HG02759 (cell line): ENCODE measurements around the gene COL5A1.

ENCODE experiments used
- ATAC-seq: cut with Tn5 transposase; IDR thresholded peaks from one replicate; pipeline ENCODE4 v1.9.1; 2021; ENCODE audit warnings: mild to moderate bottlenecking, moderate library complexity; ENCODE audit not compliant: unreplicated experiment

The COL5A1 gene

DNA sequence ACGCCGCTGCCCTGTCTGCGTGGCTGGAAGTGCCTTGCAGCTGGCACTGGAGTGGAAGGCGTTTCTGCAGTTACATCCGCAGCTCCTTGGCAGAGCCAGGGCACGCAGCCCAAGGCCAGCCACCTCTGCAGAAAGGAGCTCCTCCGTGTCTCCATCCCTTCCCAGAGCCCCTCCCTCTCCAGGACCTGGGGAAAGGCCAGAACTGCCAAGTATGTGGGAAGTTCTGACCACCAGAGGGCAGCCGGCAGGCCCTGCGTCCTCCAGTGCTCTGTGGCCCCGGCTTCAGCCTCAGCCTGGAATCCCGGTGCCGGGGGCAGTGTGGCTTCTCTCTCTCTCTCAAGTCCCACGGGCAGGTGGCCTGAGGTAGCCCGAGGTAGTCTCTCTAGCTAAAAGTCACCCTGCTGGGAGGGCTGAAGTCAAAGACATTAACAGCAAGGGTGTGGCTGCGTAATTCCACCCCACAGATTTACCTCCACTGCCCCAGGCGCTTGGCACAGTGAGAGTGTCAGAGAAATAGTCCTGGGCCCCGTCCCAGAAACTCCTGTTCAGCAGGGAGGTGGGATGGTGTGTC lies 137.3 kb downstream of the COL5A1 start:
- no peak for ATAC-seq

DNA sequence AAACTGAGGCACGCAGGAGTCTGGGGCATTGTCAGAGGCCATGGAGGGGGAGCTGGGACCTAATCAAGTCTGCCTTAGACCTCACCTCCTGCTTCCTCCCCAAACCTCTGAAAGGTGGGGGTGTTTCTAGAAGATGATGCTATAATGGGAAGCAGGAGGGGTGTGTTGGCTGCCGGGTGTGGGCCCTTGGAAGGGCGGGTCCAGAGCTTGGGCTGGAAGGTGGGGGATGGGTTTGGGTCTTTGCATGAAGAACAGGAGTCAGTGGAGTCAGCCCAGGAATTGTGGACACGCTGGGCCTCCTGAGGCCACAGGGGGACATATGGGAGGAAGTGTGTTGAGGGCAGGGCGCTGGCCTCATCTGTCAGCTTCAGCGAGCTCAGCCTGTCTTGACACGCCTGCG lies 138.0 kb downstream of the COL5A1 start:
- ATAC-seq, result no peak

DNA sequence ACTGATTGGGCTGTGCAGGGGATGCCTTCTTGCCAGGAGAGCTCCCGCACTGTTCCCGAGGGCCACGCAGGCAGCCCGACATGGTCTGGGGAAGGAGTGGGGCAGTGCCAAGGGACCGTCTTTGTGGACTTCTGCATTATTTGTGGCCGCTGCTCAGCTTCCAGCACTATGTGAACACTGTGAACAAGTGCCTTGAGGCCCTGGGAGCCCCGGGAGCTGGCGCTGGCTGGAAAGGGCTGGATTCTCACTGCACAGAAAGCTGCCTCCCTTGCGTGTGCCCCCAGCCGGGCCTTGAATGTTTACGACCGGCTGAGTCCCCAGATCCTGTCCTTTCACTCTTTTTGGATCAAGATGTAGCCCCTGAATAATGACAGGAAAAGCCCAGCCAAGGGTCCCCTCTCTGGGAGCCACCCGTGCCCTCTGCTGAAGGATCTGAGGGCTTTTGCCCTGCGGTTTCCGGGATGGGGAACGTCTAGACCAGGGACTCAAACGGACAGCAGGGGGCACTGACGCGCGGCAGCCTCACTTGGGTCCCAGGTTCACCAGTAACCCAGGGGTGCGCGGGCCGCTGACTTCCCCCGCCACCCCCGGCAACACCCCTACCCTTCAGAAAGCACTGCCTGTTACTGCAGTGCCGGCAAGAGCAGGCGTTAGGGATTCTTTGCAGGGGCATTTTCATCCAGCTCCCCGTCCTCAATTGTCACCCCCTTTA lies 140.1 kb downstream of the COL5A1 start:
- ATAC-seq, result no peak

DNA sequence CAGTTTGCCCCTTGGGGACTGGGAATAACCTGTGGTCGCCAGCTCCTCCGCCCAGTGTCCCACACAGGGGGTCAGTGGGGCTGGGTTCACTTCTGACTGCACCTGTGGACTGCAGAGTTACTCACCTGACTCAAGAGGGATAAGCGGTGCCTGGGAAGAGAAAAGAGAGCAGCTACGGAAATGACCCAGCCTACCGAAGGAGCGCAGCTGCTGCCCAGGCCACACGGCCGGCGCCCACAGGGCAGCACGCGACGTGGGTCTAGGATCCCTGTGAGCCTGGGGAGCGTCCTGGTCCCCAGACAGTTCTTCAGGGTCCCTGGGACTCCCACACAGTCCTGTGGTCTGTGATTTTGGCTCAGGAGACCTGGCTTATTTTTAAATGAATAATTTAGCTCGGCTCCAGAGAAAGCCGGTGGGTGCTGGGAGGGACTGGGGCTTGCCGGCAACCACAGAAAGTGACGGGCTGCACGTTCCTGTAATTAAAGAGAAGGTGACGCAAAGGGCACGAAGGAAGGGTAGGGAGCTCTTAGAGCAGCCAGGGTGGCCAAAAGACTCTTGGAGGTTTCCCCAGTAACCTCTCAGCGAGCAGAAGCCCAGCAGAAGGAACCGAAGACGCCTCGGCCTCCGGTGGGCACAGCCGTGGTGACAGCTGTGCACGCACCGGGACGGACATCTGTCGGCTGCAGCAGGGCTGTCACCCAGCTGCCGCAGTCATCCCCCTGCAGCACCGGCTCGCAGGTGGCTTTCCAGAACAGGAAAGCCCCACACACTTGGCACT lies 141.5 kb downstream of the COL5A1 start:
- ATAC-seq, result no peak

DNA sequence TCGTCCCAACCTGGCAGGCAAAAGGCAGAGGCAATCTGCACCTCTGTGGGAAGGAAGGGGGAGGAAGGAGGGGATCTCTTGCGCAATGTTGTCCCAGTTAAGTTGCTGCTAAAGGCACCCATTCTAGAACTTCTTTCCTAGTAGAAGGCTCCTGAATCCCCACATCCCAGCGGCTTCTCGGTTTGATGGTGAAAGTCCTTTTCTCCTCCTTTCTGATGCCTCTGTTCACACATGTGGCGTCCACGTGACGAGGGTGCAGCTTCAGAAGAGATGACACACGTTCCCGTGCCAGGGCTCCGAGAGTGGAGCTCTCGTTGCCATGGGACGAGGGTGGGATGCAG lies 142.1 kb downstream of the COL5A1 start:
- ATAC-seq, result no peak

DNA sequence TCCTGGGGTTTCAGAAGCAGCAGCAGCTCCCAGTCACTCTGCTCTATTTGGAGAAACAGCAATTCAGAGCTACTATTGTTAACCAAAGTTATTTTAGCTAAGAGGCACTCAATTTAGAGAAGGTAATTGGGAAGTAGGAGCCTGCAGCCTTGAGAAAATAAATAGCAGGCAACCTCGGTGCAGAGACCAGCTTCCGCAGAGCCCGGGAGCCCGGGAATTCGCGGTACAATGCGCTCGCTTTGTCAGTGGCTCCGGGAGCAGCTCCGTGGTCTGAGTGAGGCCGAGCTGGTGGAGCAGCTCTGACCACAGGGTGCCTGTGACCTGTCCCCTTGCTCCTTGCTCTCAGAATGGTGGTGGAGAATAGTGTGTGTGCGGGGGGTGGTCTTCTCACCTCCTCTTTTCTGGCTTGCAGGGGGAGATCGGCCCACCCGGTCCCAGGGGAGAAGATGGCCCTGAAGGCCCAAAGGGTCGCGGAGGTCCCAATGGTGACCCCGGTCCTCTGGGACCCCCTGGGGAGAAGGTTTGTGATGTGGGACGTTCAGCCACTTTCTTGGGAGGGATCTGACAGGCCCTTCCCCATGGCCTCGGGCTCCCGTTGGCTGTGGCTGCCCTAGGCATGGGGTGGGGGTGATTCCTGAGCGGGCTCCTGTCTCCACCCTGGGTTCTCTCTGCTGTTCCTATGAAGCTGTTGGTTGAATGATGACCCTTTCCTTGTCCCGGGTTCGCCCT lies 143.1 kb downstream of the COL5A1 start:
- ATAC-seq, result no peak

DNA sequence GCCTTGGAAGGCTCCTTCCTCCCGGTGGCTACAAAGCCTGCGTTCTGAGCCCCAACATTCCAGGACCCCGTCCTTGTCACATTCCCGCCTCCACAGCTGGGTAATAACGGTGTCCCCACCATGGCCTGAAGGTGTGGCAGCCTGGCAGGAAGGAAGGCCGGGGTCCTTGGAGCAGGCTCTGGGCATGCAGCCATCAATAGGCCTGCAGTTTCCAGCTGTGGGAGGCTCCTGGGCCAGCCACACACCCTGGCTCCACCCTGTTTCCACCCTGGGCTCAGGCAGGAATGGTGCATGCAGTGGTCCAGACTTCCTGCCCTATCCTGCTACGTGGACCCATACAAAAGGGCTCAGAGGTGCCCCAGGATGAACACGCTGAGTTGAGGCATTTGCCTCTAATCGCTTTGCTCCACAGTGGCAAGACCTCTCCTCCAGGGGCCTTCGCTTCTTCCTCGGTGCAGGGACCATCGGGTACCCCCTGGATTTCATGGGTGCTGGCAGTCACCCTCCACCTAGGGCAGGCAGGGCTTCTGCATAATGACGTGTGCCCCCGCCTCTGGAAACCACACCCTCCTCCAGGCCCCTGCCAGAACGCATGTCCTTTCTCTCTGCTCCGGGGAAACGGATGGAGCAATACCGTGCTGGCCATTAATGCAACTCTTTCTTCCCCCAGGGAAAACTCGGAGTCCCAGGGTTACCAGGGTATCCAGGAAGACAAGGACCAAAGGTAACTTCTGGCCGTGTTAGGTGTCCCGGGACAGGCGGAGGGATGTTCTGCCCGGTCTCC lies 143.9 kb downstream of the COL5A1 start:
- no peak for ATAC-seq

DNA sequence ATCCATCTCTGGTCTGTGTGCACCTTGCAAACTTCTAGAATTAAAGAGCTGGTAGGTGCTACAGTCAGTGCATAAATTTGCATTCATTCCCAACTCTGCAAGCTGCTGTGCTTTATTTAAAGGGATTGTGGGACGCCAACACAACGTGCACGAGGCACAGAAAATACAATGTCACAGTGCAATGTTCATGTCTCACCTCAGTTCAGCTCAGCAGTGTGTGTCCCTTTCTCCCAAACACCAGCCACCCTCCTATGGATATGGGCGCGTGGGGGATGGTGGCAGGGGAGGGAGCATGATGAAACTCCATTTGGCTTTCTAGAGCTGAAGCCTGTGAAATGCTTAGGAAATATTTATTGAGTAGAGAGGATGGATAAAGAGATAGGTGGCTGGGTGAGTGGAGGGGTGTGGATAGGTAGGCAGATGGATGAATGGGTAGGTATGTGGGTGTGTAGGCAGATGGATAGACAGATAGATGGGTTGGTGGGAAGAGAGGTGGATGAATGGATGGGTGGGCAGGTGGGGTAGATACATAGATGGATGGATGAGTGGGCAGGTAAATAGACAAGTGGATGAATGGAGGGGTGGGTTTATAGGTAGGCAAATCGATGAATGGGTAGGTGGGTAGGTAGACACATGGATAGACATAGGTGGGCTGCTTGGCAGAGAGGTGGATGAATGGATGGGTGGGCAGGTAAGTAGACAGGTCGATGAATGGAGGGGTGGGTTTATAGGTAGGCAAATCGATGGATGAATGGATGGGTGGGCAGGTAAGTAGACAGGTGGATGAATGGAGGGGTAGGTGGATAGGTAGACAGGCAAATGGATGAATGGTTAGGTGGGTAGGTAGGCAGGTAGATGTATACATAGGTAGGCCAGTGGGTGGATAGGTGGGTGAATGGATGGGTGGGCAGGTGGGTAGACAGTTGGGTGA lies 146.3 kb downstream of the COL5A1 start:
- no peak for ATAC-seq

DNA sequence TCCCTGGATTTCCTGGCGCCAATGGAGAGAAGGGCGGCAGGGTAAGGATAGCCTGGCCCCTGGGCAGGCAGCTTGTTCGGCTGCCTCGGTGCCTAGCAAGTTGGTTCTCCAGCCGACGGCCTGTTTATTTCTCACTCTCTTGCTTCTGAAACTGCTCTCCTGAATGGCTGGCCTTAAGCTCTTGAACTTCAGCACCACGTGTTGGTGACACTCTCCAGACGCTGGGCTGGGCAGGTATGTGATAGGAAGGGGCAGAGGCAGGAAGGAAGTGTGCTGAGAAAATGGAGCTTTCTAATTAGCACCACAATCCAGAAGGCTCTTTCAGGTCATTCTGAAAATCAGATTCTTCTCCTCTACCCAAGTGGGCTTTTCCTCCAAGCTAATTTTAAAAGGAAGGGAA lies 147.6 kb downstream of the COL5A1 start:
- no peak for ATAC-seq

DNA sequence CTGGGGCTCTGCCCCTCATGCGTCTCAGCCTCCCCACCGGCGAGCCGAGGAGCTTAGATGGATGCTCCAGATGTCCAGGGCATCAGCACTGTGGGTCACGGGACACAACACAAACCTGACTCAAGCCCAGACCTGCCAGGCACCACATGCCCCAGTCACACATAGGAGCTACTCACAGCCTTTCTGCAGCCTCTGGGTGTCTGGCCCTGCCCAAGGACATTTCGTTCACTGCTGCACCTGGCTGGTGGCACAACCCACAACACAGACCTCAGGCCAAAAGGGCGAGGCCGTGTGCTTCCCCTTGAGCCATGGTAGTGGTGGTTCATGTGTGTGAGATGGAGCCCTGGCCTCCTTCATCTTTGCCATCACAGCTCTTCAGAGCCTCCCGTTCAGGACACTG lies 149.4 kb downstream of the COL5A1 start:
- no peak for ATAC-seq

DNA sequence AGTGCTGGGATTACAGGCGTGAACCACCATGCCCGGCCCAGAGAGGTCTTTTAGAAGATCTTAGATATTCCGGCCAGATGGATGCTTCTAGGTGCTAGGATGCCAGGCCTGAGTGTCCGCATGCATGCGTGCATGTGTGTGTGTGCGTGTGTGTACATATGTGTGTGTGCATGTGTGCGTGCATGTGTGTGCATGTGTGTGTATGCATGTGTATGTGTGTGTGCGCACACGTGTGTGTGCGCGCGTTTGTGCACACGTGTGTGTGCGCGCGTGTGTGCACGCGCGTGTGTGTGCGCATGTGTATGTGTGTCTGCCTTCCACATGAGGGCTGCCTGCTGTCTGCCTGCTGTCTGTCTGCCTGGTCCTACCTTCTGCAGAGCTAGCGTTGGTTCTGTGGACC lies 151.0 kb downstream of the COL5A1 start:
- ATAC-seq, result no peak

DNA sequence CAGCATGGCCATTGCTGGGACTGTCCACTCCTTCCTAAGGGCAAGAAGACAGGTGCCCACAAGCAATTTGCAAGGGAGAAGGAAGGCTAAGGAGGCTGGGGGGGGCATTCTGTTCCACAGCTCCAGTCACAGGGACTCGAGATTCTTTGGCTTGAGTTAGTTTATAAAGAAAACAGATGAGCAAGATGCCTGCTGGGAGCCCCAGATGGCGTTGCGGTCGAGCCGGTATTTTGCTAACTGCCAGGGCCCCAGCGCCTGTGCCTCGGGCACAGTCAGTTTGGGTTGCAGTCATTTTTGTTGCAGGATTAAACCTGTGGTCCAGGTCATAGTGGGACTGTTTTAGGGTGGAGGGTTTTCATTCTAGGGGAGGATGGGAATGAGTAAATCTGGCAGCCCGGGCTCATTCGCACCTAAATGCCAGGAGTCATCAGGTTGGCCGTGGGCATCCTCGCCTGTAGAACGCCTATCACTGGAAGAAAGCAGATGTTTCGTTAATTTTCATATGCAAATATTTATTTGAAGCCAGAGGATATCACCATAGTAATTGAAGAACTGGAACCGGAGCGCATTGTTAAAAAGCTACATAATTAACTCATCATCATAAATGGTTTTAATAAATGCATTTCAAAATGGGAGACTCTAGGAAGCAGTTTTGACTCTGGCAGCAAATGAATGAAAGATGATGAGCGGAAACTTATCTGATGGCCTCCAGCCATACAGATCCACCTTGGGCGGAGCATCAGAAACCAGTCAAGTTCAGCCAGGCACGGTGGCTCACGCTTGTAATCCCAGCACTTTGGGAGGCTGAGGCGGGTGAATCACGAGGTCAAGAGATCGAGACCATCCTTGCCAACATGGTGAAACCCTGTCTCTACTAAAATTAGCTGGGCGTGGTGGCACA lies 151.9 kb downstream of the COL5A1 start:
- ATAC-seq, result no peak

DNA sequence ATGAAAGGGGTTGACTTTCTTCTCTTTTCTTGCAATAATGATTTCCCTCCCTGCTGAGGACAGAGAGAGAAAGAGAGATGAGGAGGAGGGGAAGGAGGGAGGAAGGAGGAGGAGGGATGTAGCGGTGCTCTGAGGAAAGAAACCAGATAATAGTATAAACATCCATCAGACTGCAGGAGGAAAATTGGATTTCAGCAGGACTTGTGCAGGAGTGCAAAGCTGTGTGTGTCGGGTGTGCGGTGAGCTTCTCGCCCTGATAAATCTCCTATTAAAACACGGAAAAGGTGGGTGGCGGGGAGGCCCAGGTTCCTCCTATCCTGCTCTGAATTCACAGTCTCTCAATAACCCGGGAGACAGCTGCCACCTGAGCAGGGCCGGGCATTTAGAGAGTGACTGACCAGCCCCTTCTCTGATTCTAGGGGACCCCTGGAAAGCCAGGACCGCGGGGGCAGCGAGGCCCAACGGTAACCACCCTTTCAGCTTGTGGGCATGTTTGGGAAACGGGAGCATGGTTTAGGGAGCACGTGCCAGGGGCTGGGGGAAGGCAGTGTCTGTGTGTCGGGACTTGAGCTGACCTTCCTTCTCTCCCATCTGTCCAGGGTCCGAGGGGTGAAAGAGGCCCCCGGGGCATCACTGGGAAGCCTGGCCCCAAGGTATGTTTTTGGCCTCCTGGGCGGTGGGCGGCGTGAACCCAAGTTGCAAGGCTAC lies 153.2 kb downstream of the COL5A1 start:
- no peak for ATAC-seq

DNA sequence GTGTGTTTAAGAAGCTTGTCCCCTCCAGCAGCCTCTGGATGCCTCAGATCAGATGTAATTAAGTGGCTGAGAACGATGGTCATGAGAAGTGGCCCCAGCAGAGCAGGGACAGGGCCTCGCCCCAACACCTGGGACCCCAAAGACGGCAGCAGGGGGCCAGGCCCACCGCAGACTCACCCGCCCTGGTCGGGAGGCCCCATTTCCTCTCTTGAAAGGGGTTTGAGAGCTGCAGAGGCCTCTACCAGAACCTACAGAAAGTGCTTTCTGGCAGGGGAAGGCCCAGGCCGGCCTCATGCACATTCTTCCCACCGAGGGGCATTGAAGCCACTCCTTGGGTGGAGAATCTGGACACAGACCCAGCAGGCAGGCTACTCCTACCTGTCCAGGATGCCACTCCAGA lies 153.8 kb downstream of the COL5A1 start:
- ATAC-seq, result no peak

DNA sequence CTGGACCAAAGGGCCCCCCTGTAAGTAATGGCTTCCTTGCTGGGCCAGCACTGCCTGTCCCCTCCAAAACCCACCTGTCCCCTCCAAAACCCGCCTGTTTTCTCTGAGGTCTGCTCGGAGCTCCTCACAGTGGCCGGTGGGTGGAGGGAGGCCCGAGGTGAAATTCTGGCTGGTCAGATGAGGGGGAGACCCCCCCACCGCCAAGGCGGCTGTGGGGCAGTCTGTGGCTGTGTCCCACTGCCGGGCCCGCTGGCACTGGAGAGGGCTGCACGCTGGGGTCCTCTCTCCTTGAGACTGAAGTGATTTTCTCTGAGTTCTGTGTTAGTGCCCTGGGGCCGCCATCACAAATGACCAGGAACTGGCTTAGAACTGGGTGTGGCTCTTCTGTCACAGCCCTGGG lies 155.3 kb downstream of the COL5A1 start:
- ATAC-seq, result no peak

DNA sequence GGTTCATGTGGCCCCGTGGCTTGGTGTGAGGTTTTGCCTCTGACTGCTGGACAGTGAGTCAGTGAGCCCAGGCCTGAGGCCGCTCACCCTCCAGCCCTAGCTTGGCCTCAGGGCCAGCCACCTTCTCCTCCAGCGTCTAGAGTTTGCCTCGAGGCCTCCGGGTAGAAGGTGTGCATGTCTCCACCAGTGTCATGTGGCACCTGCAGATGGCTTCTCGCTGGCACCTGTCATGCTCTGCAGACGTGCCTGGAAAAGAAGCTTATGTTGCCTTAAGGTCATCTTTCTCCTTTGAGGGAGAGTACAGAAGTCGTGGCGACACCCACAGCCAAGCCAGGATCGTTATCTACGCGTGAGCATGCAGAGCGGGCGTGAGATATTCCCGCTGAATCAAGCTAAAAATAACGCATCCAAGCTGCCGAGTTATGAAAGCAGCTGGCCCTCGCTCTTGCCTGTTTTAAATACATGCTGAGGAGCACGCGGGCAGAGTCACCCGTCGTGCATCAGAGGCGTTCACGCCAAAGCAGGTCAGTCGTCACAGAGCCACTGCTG lies 159.3 kb downstream of the COL5A1 start:
- no peak for ATAC-seq

DNA sequence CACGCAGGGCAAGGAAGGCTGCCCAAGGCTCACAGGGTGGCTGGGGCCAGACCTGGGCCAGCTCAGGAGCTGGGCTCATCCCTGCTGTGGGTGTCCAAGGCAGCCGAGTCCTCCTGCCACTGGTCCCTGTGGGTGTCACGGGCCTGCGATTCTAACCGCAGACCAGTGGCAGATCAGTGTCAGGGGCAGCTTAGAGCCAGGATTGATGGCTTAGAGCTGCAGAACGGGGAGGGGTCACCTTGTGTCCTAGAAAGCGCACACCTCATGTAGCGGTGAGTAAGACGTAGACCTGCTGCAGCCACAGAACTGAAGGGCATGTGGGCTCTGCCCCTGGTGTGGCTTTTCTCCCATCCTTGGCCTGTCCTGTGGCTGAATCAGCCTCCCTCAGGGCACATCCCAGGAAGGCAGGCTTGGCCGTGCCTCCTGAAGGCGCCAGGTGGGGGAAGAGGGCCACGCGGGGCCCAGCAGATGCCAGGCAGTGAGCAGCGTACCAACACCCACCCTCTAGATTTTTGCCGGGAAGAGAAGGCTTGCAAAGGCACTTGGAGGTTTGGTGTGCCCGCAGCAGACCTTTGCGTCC lies 160.7 kb downstream of the COL5A1 start:
- ATAC-seq, result no peak

DNA sequence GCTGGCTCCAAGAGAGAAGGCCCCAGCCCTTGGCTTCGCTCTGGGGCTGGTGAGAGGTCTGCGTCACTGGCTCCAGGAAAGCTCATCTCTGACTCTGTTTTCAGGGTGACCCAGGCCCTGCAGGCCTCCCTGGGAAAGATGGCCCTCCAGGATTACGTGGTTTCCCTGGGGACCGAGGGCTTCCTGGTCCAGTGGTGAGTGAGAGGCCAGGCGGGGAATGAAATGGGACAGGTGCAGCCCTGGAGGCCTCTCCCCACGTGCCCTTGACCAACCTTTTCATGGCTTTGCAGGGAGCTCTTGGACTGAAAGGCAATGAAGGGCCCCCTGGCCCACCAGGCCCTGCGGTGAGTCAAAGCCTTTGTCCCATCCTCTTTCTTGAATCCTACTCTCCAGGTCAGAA lies 163.3 kb downstream of the COL5A1 start:
- ATAC-seq, result no peak
